DND-41 (cell line): Measurements from ENCODE around the gene TUBA4B.

ENCODE experiments used
- ATAC-seq: fragments of 200-7000 bp; cut with Tn5 transposase; 3 replicates; pipeline ENCODE4 v1.9.1; 2021; ENCODE audit warnings: low read depth; ENCODE audit not compliant: insufficient read depth
- DNase-seq: peaks from one replicate; pipeline ENCODE4 v3.0.0-alpha.2; 2020
- H2AFZ ChIP-seq: 2 replicates; pipeline ENCODE4 v1.6.0; 2012; ENCODE audit warnings: low read depth, low read length
- H3K27ac ChIP-seq: 2 replicates; pipeline ENCODE4 v1.5.1; 2012; ENCODE audit warnings: low read length, inconsistent platforms
- H3K27me3 ChIP-seq: fragments of 200-600 bp; sonication (generic); 2 replicates; pipeline ENCODE4 v1.6.0; 2012; ENCODE audit warnings: low read length, mild to moderate bottlenecking, inconsistent platforms; ENCODE audit not compliant: insufficient read depth, poor library complexity
- H3K36me3 ChIP-seq: 2 replicates; pipeline ENCODE4 v1.5.1; 2012; ENCODE audit warnings: low read length, inconsistent platforms; ENCODE audit not compliant: insufficient read depth
- H3K4me1 ChIP-seq: 2 replicates; pipeline ENCODE4 v1.5.1; 2012; ENCODE audit warnings: mild to moderate bottlenecking, low read length; ENCODE audit not compliant: insufficient read depth
- H3K4me2 ChIP-seq: 2 replicates; pipeline ENCODE4 v1.6.0; 2012; ENCODE audit warnings: mild to moderate bottlenecking, moderate library complexity, low read length, inconsistent platforms; ENCODE audit not compliant: insufficient read depth
- H3K4me3 ChIP-seq, 2 experiments: fragments of 200-600 bp in 1 of 2; shearing (Covaris generic) in 1 of 2; 2 replicates each; pipeline ENCODE4 v1.5.1; 2012 to 2016; ENCODE audit warnings: inconsistent platforms in 2 of 2, low read length in 2 of 2, mild to moderate bottlenecking in 2 of 2, low read depth in 1 of 2, moderate library complexity in 1 of 2
- H3K79me2 ChIP-seq: 2 replicates; pipeline ENCODE4 v1.6.0; 2012; ENCODE audit warnings: low read length, inconsistent platforms; ENCODE audit not compliant: insufficient read depth
- H3K9ac ChIP-seq: 2 replicates; pipeline ENCODE4 v1.6.0; 2012; ENCODE audit warnings: low read depth, mild to moderate bottlenecking, inconsistent platforms, low read length, moderate library complexity
- H3K9me3 ChIP-seq: 2 replicates; pipeline ENCODE4 v1.5.1; 2012; ENCODE audit warnings: low read length, moderate library complexity, mild to moderate bottlenecking, inconsistent platforms; ENCODE audit not compliant: insufficient read depth, severe bottlenecking
- H4K20me1 ChIP-seq: 2 replicates; pipeline ENCODE4 v1.6.0; 2012; ENCODE audit warnings: low read length; ENCODE audit not compliant: insufficient read depth
- CTCF ChIP-seq: IDR thresholded peaks from 2 replicates; pipeline ENCODE4 v1.5.1; 2012; ENCODE audit warnings: borderline replicate concordance, low read length, moderate library complexity, mild to moderate bottlenecking; ENCODE audit not compliant: poor library complexity, severe bottlenecking; ENCODE audit errors: extremely low read depth
- EZH2 ChIP-seq: IDR thresholded peaks from 3 replicates; pipeline ENCODE4 v1.6.1; 2012; ENCODE audit warnings: borderline replicate concordance, low read depth, mild to moderate bottlenecking, moderate library complexity, low read length, inconsistent platforms; ENCODE audit not compliant: severe bottlenecking

The TUBA4B gene

DNA sequence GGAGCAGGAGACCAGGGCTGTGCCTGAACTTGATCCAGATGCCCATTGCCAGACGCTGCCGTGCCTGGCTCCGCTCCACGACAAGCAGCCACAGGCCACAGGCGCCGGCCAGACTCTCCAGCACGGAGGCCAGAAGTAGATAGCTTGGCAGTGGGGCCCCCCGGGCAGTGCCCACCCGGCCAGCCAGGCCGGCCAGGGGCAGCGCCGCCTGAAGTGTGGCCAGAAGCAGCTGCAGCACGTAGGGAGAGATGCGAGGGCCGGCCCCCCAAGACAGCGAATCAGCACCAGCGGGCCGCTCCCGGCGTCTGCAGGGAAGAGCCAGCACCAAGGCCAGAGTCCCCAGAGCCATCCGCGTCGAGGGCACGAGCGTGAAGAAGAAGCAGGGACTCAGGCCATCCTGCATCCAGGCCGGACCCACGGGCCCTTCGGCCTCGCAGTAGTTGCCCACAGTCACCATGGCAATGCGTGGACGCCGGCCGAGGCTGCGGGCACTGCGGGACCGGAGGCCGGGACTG lies 34.8 kb upstream of the TUBA4B start:
- H3K9ac ChIP-seq = no peak overlapping the region
- H3K4me1 ChIP-seq = peaks cover 12% of the 10 kb centered on the region
- ATAC-seq (peak; percentile 27; the same call in 1 of the 3 replicates), DNase-seq (no peak)
- no peak overlapping the region for H3K27ac ChIP-seq
- no peak overlapping the region for H2AFZ ChIP-seq
- no peaks in the 10 kb centered on the region for H3K27me3 ChIP-seq
- H3K79me2 ChIP-seq = no peaks in the 10 kb centered on the region
- no peak overlapping the region for H3K4me2 ChIP-seq
- TF ChIP-seq EZH2 (no peak), CTCF (no peak)
- H3K36me3 ChIP-seq = peaks cover 61% of the 10 kb centered on the region
- H3K4me3 ChIP-seq = no peak overlapping the region
- H4K20me1 ChIP-seq = no peaks in the 10 kb centered on the region; the same call in 1 of the 2 replicates
- no peaks in the 10 kb centered on the region for H3K9me3 ChIP-seq

GRCh38 chr2:219218732-219219701 lies 34.0 kb upstream of the TUBA4B start, which contains the start of gene ABCB6:
TSS of gene ABCB6 (minus strand) at chr2:219218958. CDS start at chr2:219218673, 285 bp downstream.
- Histone ChIP-seq H3K4me2 (no peak within 1 kb of the TSS), H4K20me1 (peaks cover 3% of the 10 kb centered on the region; the same call in 1 of the 2 replicates), H3K4me1 (peaks cover 12% of the 10 kb centered on the region), H3K9ac (no peak within 1 kb of the TSS), H3K4me3 (no peak within 1 kb of the TSS), H2AFZ (no peak within 1 kb of the TSS), H3K36me3 (peaks cover 61% of the 10 kb centered on the region), H3K79me2 (no peaks in the 10 kb centered on the region), H3K9me3 (no peaks in the 10 kb centered on the region), H3K27me3 (no peaks in the 10 kb centered on the region), H3K27ac (no peak within 1 kb of the TSS)
- no peak for DNase-seq
- TF ChIP-seq EZH2 = no peak
- no peak for TF ChIP-seq CTCF
- no peak for ATAC-seq

- H3K9me3 ChIP-seq = no peaks in the 10 kb centered on the region
- no peak overlapping the region for H3K27ac ChIP-seq
- no peaks in the 10 kb centered on the region for H3K79me2 ChIP-seq
- H2AFZ ChIP-seq = no peak overlapping the region
- no peak overlapping the region for H3K4me2 ChIP-seq
- no peak for DNase-seq
- ATAC-seq = no peak
- no peak overlapping the region for H3K4me3 ChIP-seq
- TF ChIP-seq EZH2 (no peak), CTCF (no peak)
- peaks cover 65% of the 10 kb centered on the region for H3K36me3 ChIP-seq
- peaks cover 3% of the 10 kb centered on the region; the same call in 1 of the 2 replicates for H4K20me1 ChIP-seq
- no peaks in the 10 kb centered on the region for H3K27me3 ChIP-seq
- peaks cover 12% of the 10 kb centered on the region for H3K4me1 ChIP-seq
- H3K9ac ChIP-seq = no peak overlapping the region
These were observed 33.1 kb upstream of the TUBA4B start for GRCh38 chr2:219219784-219220532.
